Upper lobe of left lung (tissue), 6 donors: Measurements from ENCODE around the gene AMDHD1. TPM values are rescaled to one million over a fixed set of nuclear protein-coding genes. Genes with fewer than 3 reads are reported as not detected.

Source experiments
- ATAC-seq, 2 donors: fragments of 200-7000 bp; cut with Tn5 transposase; one replicate each; pipeline ENCODE4 v1.9.1; 2022; ENCODE audit warnings: mild to moderate bottlenecking in 2 of 2, moderate library complexity in 2 of 2; ENCODE audit not compliant: low FRiP score in 2 of 2
- DNase-seq, 2 donors: peaks; one replicate each; pipeline ENCODE4 v3.0.0-alpha.2; 2019 to 2020
- H3K27ac ChIP-seq, 4 donors: fragments of 200-600 bp; sonication (generic); one replicate each; pipeline ENCODE4 v1.5.1; 2016 to 2019
- H3K27me3 ChIP-seq, 4 donors: fragments of 200-600 bp; sonication (generic); one replicate each; pipeline ENCODE4 v1.5.1; 2017 to 2019
- H3K36me3 ChIP-seq, 4 donors: fragments of 200-600 bp; sonication (generic); one replicate each; pipeline ENCODE4 v1.5.1; 2016 to 2019
- H3K4me1 ChIP-seq, 4 donors: fragments of 200-600 bp; sonication (generic); one replicate each; pipeline ENCODE4 v1.5.1; 2018 to 2019
- H3K4me3 ChIP-seq, 4 donors: fragments of 200-600 bp; sonication (generic); one replicate each; pipeline ENCODE4 v1.5.1; 2017 to 2019; ENCODE audit warnings: mild to moderate bottlenecking in 2 of 4, moderate library complexity in 1 of 4
- H3K9me3 ChIP-seq, 4 donors: fragments of 200-600 bp; sonication (generic); one replicate each; pipeline ENCODE4 v1.5.1; 2018 to 2019
- CTCF ChIP-seq, 6 experiments: fragments of 450-650 bp in 4 of 6; fragments of 200-600 bp in 2 of 6; sonication (generic) in 2 of 6; IDR thresholded peaks; one replicate each; pipeline ENCODE4 v1.5.1; 2016 to 2019; ENCODE audit warnings: antibody characterized with exemption in 6 of 6
- EP300 ChIP-seq, 4 donors: sonication (generic); formaldehyde crosslinking; IDR thresholded peaks; one replicate each; pipeline ENCODE4 v1.5.1; 2017; ENCODE audit warnings: antibody characterized with exemption in 4 of 4, control low read depth in 2 of 4
- POLR2A ChIP-seq, 4 donors: fragments of 450-650 bp; IDR thresholded peaks; one replicate each; pipeline ENCODE4 v1.5.1; 2016 to 2017; ENCODE audit warnings: antibody characterized with exemption in 4 of 4, mild to moderate bottlenecking in 2 of 4
- POLR2AphosphoS5 ChIP-seq, 2 donors: sonication (generic); formaldehyde crosslinking; IDR thresholded peaks; one replicate each; pipeline ENCODE4 v1.5.1; 2017; ENCODE audit warnings: antibody characterized with exemption in 2 of 2
- WGBS, 2 donors: methylation state at CpG; one replicate each; pipeline ENCODE4 v1.1.5; 2017 to 2018; 5-methylcytosine and 5-hydroxymethylcytosine counted together
- total RNA-seq, 6 donors: library from RNA; depleted of rRNA in 4 of 6; stranded (reverse); fragments of >200 nt in 4 of 6; gene quantifications; one replicate each; pipeline versions ENCODE4 v1.1.0 to v1.2.1, GENCODE V29; 2016 to 2021
- donor health status: DM: no; HTN: no; CAD: no; lungs with moderate emphysema.
- donor health status: DM: no; HTN: yes; CAD: no; lungs with severe emphysema.

Gene AMDHD1
- total RNA-seq, 6 donors from 2014 or later, result 0.91 to 2.2 (median 1.9) TPM; not detected in 1

- TF ChIP-seq CTCF (IDR thresholded peaks at IDR 0.05) (no peak), POLR2A (IDR thresholded peaks at IDR 0.05) (no peak), POLR2AphosphoS5 (IDR thresholded peaks at IDR 0.05) (no peak), EP300 (IDR thresholded peaks at IDR 0.05) (no peak)
- H3K9me3 ChIP-seq, result no peaks in the 10 kb centered on the region
Measured at GRCh38 chr12:95986635-95987570, 43.8 kb downstream of the AMDHD1 start.

GRCh38 chr12:95988506-95989275 lies 45.6 kb downstream of the AMDHD1 start:
- Histone ChIP-seq H3K4me1 (no peaks in the 10 kb centered on the region), H3K4me3 (no peak overlapping the region), H3K27ac (no peak overlapping the region), H3K27me3 (no peaks in the 10 kb centered on the region), H3K36me3 (no peaks in the 10 kb centered on the region), H3K9me3 (no peaks in the 10 kb centered on the region)
- no peak for ATAC-seq
- TF ChIP-seq CTCF (IDR thresholded peaks at IDR 0.05) (no peak), POLR2AphosphoS5 (IDR thresholded peaks at IDR 0.05) (no peak), POLR2A (IDR thresholded peaks at IDR 0.05) (no peak), EP300 (IDR thresholded peaks at IDR 0.05) (no peak)
- 64 to 86% methylated on average over 11 of the region's 11 CpGs for WGBS, 2 donors
- DNase-seq, result no peak

More at GRCh38 chr12:95986635-95987570, 43.8 kb downstream of the AMDHD1 start:
- no peaks in the 10 kb centered on the region for H3K27me3 ChIP-seq
- H3K27ac ChIP-seq, result no peak overlapping the region
- no peak for ATAC-seq
- 81 to 82% methylated on average over 14 of the region's 14 CpGs for WGBS, 2 donors
- no peaks in the 10 kb centered on the region for H3K4me1 ChIP-seq
- no peak for DNase-seq
- no peak overlapping the region for H3K4me3 ChIP-seq
- no peaks in the 10 kb centered on the region for H3K36me3 ChIP-seq

- DNase-seq (no peak), ATAC-seq (no peak)
- Histone ChIP-seq H3K4me3 (no peak overlapping the region), H3K27ac (no peak overlapping the region), H3K9me3 (no peaks in the 10 kb centered on the region), H3K27me3 (no peaks in the 10 kb centered on the region), H3K4me1 (no peaks in the 10 kb centered on the region), H3K36me3 (no peaks in the 10 kb centered on the region)
- no peak for TF ChIP-seq CTCF (IDR thresholded peaks at IDR 0.05)
- no peak for TF ChIP-seq POLR2AphosphoS5 (IDR thresholded peaks at IDR 0.05)
- TF ChIP-seq POLR2A (IDR thresholded peaks at IDR 0.05), result no peak
- TF ChIP-seq EP300 (IDR thresholded peaks at IDR 0.05), result no peak
- WGBS, 2 donors, result 44 to 54% methylated on average over 4 of the region's 4 CpGs
Measured at GRCh38 chr12:95989504-95990123, 46.5 kb downstream of the AMDHD1 start.

- Histone ChIP-seq H3K27ac (no peak overlapping the region), H3K36me3 (no peaks in the 10 kb centered on the region), H3K4me3 (no peak overlapping the region), H3K27me3 (no peaks in the 10 kb centered on the region), H3K4me1 (peaks cover 0 to under 1% (median 0%) of the 10 kb centered on the region in 4 donors), H3K9me3 (no peaks in the 10 kb centered on the region)
- no peak for DNase-seq
- ATAC-seq, result no peak
- WGBS, 2 donors, result 85 to 87% methylated on average over 5 to 7 of the region's 7 CpGs
- TF ChIP-seq CTCF (IDR thresholded peaks at IDR 0.05) (no peak), POLR2AphosphoS5 (IDR thresholded peaks at IDR 0.05) (no peak), EP300 (IDR thresholded peaks at IDR 0.05) (no peak), POLR2A (IDR thresholded peaks at IDR 0.05) (no peak)
Measured at GRCh38 chr12:95990136-95990535, 47.0 kb downstream of the AMDHD1 start.
